Measurements from ENCODE around the gene NSMCE4A.
"Not testable (repeated sequence)": the region's sequence is repeated elsewhere in the genome, so short reads cannot be mapped to it uniquely, and the experiment has no call there.

NSMCE4A gene

GRCh38 chr10:121935702-121936101 is 39.3 kb downstream of the NSMCE4A start:
- DNase-seq, result no peak

GRCh38 chr10:121930268-121931085 is 44.5 kb downstream of the NSMCE4A start:
- not testable (repeated sequence) for DNase-seq

- not testable (repeated sequence) for DNase-seq
Measured at GRCh38 chr10:121929585-121930267, 45.3 kb downstream of the NSMCE4A start.

GRCh38 chr10:121928528-121928884 is 46.5 kb downstream of the NSMCE4A start:
- DNase-seq, result peak in 4 of 14 donors; percentile 29 to 65 (median 57)

GRCh38 chr10:121927841-121928527 is 47.0 kb downstream of the NSMCE4A start, which contains the start of gene ATE1:
Gene ATE1, minus strand, starts transcription at chr10:121928031. Its CDS starts 82 bp downstream, at chr10:121927949.
- peak; percentile 9 to 91 (median 82) for DNase-seq

- peak in 11 of 14 donors; percentile 22 to 82 (median 70) for DNase-seq
Measured at GRCh38 chr10:121927318-121927840, 47.6 kb downstream of the NSMCE4A start.

- DNase-seq, result peak in 1 of 14 donors; percentile 51
Measured at GRCh38 chr10:121926671-121927317, 48.2 kb downstream of the NSMCE4A start.

- no peak for DNase-seq
Measured at GRCh38 chr10:121926157-121926556, 48.9 kb downstream of the NSMCE4A start.

GRCh38 chr10:121921238-121921931 is 53.6 kb downstream of the NSMCE4A start:
- peak in 3 of 14 donors; percentile 7 to 13 (median 12) for DNase-seq

GRCh38 chr10:121919666-121920065 is 55.4 kb downstream of the NSMCE4A start:
- DNase-seq, result no peak

GRCh38 chr10:121918800-121919199 is 56.2 kb downstream of the NSMCE4A start:
- not testable (repeated sequence) for DNase-seq

GRCh38 chr10:121914661-121915060 is 60.4 kb downstream of the NSMCE4A start:
- DNase-seq, result no peak

- DNase-seq, result no peak
Measured at GRCh38 chr10:121911421-121911697, 63.7 kb downstream of the NSMCE4A start.

- peak in 2 of 14 donors; percentile 5 to 35 for DNase-seq
Measured at GRCh38 chr10:121910673-121911420, 64.2 kb downstream of the NSMCE4A start.

All from C1 segment of cervical spinal cord (tissue), 14 donors.